Panc1 (cell line): ENCODE measurements around the gene CDC14B. TPM values are rescaled to one million over a fixed set of nuclear protein-coding genes. Genes with fewer than 3 reads are reported as not detected.
"Not testable (repeated sequence)": the region's sequence is repeated elsewhere in the genome, so short reads cannot be mapped to it uniquely, and the experiment has no call there.

Experiments
- ATAC-seq: fragments of 200-7000 bp; cut with Tn5 transposase; 2 replicates; pipeline ENCODE4 v1.9.1; 2020; ENCODE audit warnings: mild to moderate bottlenecking, moderate library complexity
- BruUV-seq: library from RNA; stranded (reverse); fragments of 400-500 nt; replicated peaks from 2 replicates; lab custom pipeline; 2021; lab: Mats Ljungman, UMichigan
- CTCF ChIA-PET: fragments of 300-600 bp; sonication (Branson Sonifier 250); formaldehyde crosslinking; loops from one replicate; lab custom pipeline; 2022; ENCODE audit warnings: antibody characterized with exemption; lab: Charles Lee
- POLR2A ChIA-PET: fragments of 300-600 bp; sonication (Branson Sonifier 250); formaldehyde crosslinking; loops from one replicate; lab custom pipeline; 2022; ENCODE audit warnings: antibody characterized with exemption; lab: Charles Lee
- DNase-seq: peaks from one replicate; pipeline ENCODE4 v3.0.0-alpha.2; 2010; ENCODE audit warnings: low read depth, low spot score
- H3K27ac ChIP-seq: 2 replicates; pipeline ENCODE4 v1.5.1; 2011; ENCODE audit warnings: mild to moderate bottlenecking, low read length, inconsistent platforms
- H3K27me3 ChIP-seq: fragments of 200-500 bp; sonication (Bioruptor generic); 2 replicates; pipeline ENCODE4 v1.6.0; 2014; ENCODE audit warnings: low read length, inconsistent platforms; ENCODE audit not compliant: control insufficient read depth, insufficient read depth
- H3K36me3 ChIP-seq: fragments of 200-500 bp; sonication (Bioruptor generic); 2 replicates; pipeline ENCODE4 v1.5.1; 2014; ENCODE audit warnings: inconsistent platforms, mild to moderate bottlenecking, low read length, moderate library complexity; ENCODE audit not compliant: control insufficient read depth, insufficient read depth
- H3K4me1 ChIP-seq: 2 replicates; pipeline ENCODE4 v1.5.1; 2011; ENCODE audit warnings: inconsistent platforms, mild to moderate bottlenecking, low read length, moderate library complexity; ENCODE audit not compliant: control insufficient read depth, insufficient read depth
- H3K4me3 ChIP-seq, 2 experiments: 2 replicates each; pipeline ENCODE4 v1.5.1; 2011 to 2012; ENCODE audit warnings: low read depth in 2 of 2, low read length in 2 of 2, mild to moderate bottlenecking in 2 of 2, inconsistent platforms in 1 of 2, moderate library complexity in 1 of 2
- H3K9me3 ChIP-seq: fragments of 200-500 bp; sonication (Bioruptor generic); 2 replicates; pipeline ENCODE4 v1.5.1; 2014; ENCODE audit warnings: low read depth, mild to moderate bottlenecking, inconsistent platforms, low read length, moderate library complexity; ENCODE audit not compliant: control insufficient read depth, insufficient read depth
- CTCF ChIP-seq: fragments of 450-650 bp; IDR thresholded peaks from 2 replicates; pipeline ENCODE4 v1.5.1; 2017; ENCODE audit warnings: mild to moderate bottlenecking
- POLR2AphosphoS5 ChIP-seq: IDR thresholded peaks from 2 replicates; pipeline ENCODE4 v1.6.1; 2012; ENCODE audit warnings: mild to moderate bottlenecking, low read depth, low read length, moderate library complexity
- REST ChIP-seq, 2 experiments: IDR thresholded peaks; 2 replicates each; pipeline ENCODE4 v1.6.1; 2011 to 2012; ENCODE audit warnings: low read depth in 2 of 2, control low read depth in 1 of 2, low read length in 1 of 2, mild to moderate bottlenecking in 1 of 2, moderate library complexity in 1 of 2; ENCODE audit not compliant: insufficient read depth in 1 of 2
- SIN3A ChIP-seq: IDR thresholded peaks from 2 replicates; pipeline ENCODE4 v1.6.1; 2012; ENCODE audit warnings: low read depth, mild to moderate bottlenecking, low read length, moderate library complexity, borderline replicate concordance; ENCODE audit not compliant: insufficient read depth
- TCF7L2 ChIP-seq: IDR thresholded peaks from 2 replicates; pipeline ENCODE4 v1.6.1; 2011; ENCODE audit warnings: mild to moderate bottlenecking, low read depth, low read length, inconsistent platforms
- in situ Hi-C: cut with HindIII; loops from 2 replicates; pipeline ENCODE4 v1.10.0; 2016; ENCODE audit warnings: low sequenced_read_pairs, low pct_unique_long_range_greater_than_20kb
- intact Hi-C: fragments of 100-400 bp; cut with micrococcal nuclease; formaldehyde crosslinking; loops from one replicate; pipeline ENCODE4 v1.10.0; 2022; ENCODE audit not compliant: unreplicated experiment
- total RNA-seq: library from RNA; stranded (reverse); gene quantifications from one replicate; pipeline ENCODE4 v1.2.1, GENCODE V29; 2021; ENCODE audit not compliant: unreplicated experiment

The CDC14B gene
- total RNA-seq, 1 experiment from 2014 or later, result 11.8 TPM

- POLR2A ChIA-PET, result no interaction called here
- ATAC-seq (no peak), DNase-seq (no peak)
- Histone ChIP-seq H3K9me3 (no peaks in the 10 kb centered on the region), H3K27ac (no peak overlapping the region), H3K4me1 (no peaks in the 10 kb centered on the region), H3K36me3 (no peaks in the 10 kb centered on the region), H3K27me3 (no peaks in the 10 kb centered on the region), H3K4me3 (no peak overlapping the region)
- in situ Hi-C loops, result no loop called here
- intact Hi-C loops, result no loop called here
- BruUV-seq, result no TSS peak
- CTCF ChIA-PET, result interaction anchor here (0.6 to 1.2 kb wide), 2 partner anchors 114 to 339 kb away, joined by 3 to 9 read pairs; no protein-coding TSS in a partner anchor
- TF ChIP-seq POLR2AphosphoS5 (no peak), CTCF (no peak), TCF7L2 (no peak), REST (IDR thresholded peaks at IDR 0.05; ENCODE audit: insufficient read depth in 1 of 2, low read depth in 2 of 2, low read length in 1 of 2) (no peak), SIN3A (no peak)
These were observed 47.7 kb upstream of the CDC14B start for GRCh38 chr9:96667363-96667728.

GRCh38 chr9:96666653-96667362 lies 47.2 kb upstream of the CDC14B start:
- H3K4me1 ChIP-seq, BruUV-seq, POLR2A ChIA-PET, in situ Hi-C loops, H3K27me3 ChIP-seq, H3K4me3 ChIP-seq, H3K27ac ChIP-seq, H3K9me3 ChIP-seq, intact Hi-C loops, H3K36me3 ChIP-seq: not testable (repeated sequence)
- CTCF ChIA-PET, result interaction anchor here (0.6 to 1.2 kb wide), 5 partner anchors 23 to 1004 kb away, joined by 3 to 9 read pairs (median 4); no protein-coding TSS in a partner anchor
- ATAC-seq (peak; percentile 66), DNase-seq (peak; percentile 28)
- peak; percentile 81 for TF ChIP-seq CTCF
